GM23248 (cell line): ENCODE results near the gene ACTA1.

Experiments
- EZH2 ChIP-seq: fragments of 200-600 bp; sonication (generic); IDR thresholded peaks from 2 replicates; pipeline ENCODE4 v1.6.1; 2018; ENCODE audit warnings: antibody characterized with exemption, mild to moderate bottlenecking; ENCODE audit not compliant: insufficient read depth, poor library complexity, severe bottlenecking
- EZH2phosphoT487 ChIP-seq: fragments of 200-600 bp; sonication (generic); IDR thresholded peaks from 2 replicates; pipeline ENCODE4 v1.6.1; 2018; ENCODE audit warnings: antibody characterized with exemption, moderate library complexity, mild to moderate bottlenecking, low read depth; ENCODE audit not compliant: insufficient read depth

- TF ChIP-seq EZH2, result no peak
- no peak for TF ChIP-seq EZH2phosphoT487
Measured at GRCh38 chr1:229474509-229474908, 40.6 kb upstream of the ACTA1 start.
